Transverse colon (tissue), 4 donors: ENCODE measurements around the gene DYNC1LI1. TPM values are rescaled to one million over a fixed set of nuclear protein-coding genes. Genes with fewer than 3 reads are reported as not detected.

ENCODE experiments used
- DNase-seq: peaks from one replicate; pipeline ENCODE4 v3.0.0-alpha.2; 2019
- H3K27ac ChIP-seq, 4 donors: fragments of 200-600 bp; sonication (generic); 2 replicates each; pipeline ENCODE4 v1.5.1; 2016 to 2018; ENCODE audit warnings: inconsistent platforms in 4 of 4
- H3K27me3 ChIP-seq: fragments of 200-600 bp; sonication (generic); 2 replicates; pipeline ENCODE4 v1.5.1; 2017; ENCODE audit warnings: inconsistent platforms
- H3K36me3 ChIP-seq, 4 donors: fragments of 200-600 bp; sonication (generic); 2 replicates each; pipeline ENCODE4 v1.5.1; 2017 to 2019; ENCODE audit warnings: inconsistent platforms in 4 of 4
- H3K4me1 ChIP-seq, 4 donors: fragments of 200-600 bp; sonication (generic); 2 replicates each; pipeline ENCODE4 v1.5.1; 2017 to 2020; ENCODE audit warnings: inconsistent platforms in 4 of 4
- H3K4me3 ChIP-seq, 4 donors: fragments of 200-600 bp; sonication (generic); 1 replicate in 1 of 4; 2 replicates in 3 of 4; pipeline versions ENCODE4 v1.5.1 to v1.6.1; 2017 to 2019; ENCODE audit warnings: inconsistent platforms in 4 of 4
- H3K9me3 ChIP-seq, 2 donors: fragments of 200-600 bp; sonication (generic); 2 replicates each; pipeline ENCODE4 v1.5.1; 2017 to 2019; ENCODE audit warnings: inconsistent platforms in 2 of 2
- EP300 ChIP-seq: sonication (generic); formaldehyde crosslinking; IDR thresholded peaks from one replicate; pipeline ENCODE4 v1.6.1; 2017; ENCODE audit warnings: antibody characterized with exemption, low read depth
- POLR2A ChIP-seq: fragments of 450-650 bp; IDR thresholded peaks from one replicate; pipeline ENCODE4 v1.6.1; 2016; ENCODE audit warnings: antibody characterized with exemption, mild to moderate bottlenecking, moderate library complexity
- POLR2AphosphoS5 ChIP-seq, 3 donors: sonication (generic); formaldehyde crosslinking; IDR thresholded peaks; one replicate each; pipeline ENCODE4 v1.6.1; 2016; ENCODE audit warnings: antibody characterized with exemption in 3 of 3
- WGBS, 2 donors: methylation state at CpG; one replicate each; pipeline ENCODE4 v1.1.5; 2018; ENCODE audit warnings: low coverage in 1 of 2; 5-methylcytosine and 5-hydroxymethylcytosine counted together
- in situ Hi-C, 4 donors: fragments of 200-750 bp; cut with MboI; loops; one replicate each; pipeline versions ENCODE4 v1.15.0 to v1.15.1; 2017; ENCODE audit warnings: low sequenced_read_pairs in 3 of 4, low pct_ligation_motif_present in 1 of 4, low pct_unique_long_range_greater_than_20kb in 1 of 4
- intact Hi-C: fragments of 100-400 bp; cut with DNase I; formaldehyde crosslinking; loops from one replicate; pipeline ENCODE4 v1.15.1; 2023; ENCODE audit warnings: low total_unique reads
- total RNA-seq, 4 donors: library from RNA; depleted of rRNA; stranded (reverse); fragments of >200 nt; gene quantifications; one replicate each; pipeline ENCODE4 v1.1.0, GENCODE V29; 2016
- TF ChIP-seq, protein P1 (sequence below), 5 experiments: fragments of 200-600 bp in 3 of 5; fragments of 450-650 bp in 2 of 5; sonication (generic) in 3 of 5; IDR thresholded peaks; 1 replicate in 2 of 5; 2 replicates in 3 of 5; pipeline ENCODE4 v1.5.1; 2016 to 2017; ENCODE audit warnings: antibody characterized with exemption in 5 of 5, inconsistent platforms in 3 of 5, mild to moderate bottlenecking in 2 of 5, moderate library complexity in 1 of 5

Gene DYNC1LI1
- total RNA-seq, 4 donors from 2014 or later, result 2.4 to 25.9 (median 12.1) TPM

DNA sequence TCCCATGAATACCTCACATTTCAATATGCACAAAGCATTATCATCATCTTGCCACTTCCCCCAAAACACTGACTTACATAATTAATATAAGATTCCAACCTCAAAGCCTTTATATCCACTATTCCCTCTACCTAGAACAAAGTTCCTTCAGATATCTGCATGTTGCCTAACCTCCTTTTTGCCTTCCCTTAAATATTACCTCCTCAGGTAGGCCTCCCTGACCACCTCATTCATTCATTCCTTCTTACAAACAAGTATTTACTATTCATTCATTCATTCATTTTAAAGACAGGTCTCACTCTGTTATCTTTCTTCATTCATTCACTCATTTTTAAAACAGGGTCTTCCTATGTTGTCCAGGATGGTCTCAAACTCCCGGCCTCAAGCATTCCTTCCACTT lies 18.6 kb downstream of the DYNC1LI1 start:
- no peak for DNase-seq
- 96 to 100% methylated on average over 1 of the region's 1 CpG for WGBS, 2 donors
- H3K4me3 ChIP-seq, result no peak overlapping the region
- H3K9me3 ChIP-seq, result no peaks in the 10 kb centered on the region
- H3K36me3 ChIP-seq, result no peaks in the 10 kb centered on the region
- no peak overlapping the region for H3K27ac ChIP-seq
- TF ChIP-seq POLR2AphosphoS5 (IDR thresholded peaks at IDR 0.05) (no peak), EP300 (no peak), POLR2A (no peak)
- TF ChIP-seq, protein P1, sequence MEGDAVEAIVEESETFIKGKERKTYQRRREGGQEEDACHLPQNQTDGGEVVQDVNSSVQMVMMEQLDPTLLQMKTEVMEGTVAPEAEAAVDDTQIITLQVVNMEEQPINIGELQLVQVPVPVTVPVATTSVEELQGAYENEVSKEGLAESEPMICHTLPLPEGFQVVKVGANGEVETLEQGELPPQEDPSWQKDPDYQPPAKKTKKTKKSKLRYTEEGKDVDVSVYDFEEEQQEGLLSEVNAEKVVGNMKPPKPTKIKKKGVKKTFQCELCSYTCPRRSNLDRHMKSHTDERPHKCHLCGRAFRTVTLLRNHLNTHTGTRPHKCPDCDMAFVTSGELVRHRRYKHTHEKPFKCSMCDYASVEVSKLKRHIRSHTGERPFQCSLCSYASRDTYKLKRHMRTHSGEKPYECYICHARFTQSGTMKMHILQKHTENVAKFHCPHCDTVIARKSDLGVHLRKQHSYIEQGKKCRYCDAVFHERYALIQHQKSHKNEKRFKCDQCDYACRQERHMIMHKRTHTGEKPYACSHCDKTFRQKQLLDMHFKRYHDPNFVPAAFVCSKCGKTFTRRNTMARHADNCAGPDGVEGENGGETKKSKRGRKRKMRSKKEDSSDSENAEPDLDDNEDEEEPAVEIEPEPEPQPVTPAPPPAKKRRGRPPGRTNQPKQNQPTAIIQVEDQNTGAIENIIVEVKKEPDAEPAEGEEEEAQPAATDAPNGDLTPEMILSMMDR (IDR thresholded peaks at IDR 0.05), result no peak
- H3K4me1 ChIP-seq, result no peaks in the 10 kb centered on the region
- no peaks in the 10 kb centered on the region for H3K27me3 ChIP-seq
- intact Hi-C loops (no loop called here), in situ Hi-C loops (no loop called here)

DNA sequence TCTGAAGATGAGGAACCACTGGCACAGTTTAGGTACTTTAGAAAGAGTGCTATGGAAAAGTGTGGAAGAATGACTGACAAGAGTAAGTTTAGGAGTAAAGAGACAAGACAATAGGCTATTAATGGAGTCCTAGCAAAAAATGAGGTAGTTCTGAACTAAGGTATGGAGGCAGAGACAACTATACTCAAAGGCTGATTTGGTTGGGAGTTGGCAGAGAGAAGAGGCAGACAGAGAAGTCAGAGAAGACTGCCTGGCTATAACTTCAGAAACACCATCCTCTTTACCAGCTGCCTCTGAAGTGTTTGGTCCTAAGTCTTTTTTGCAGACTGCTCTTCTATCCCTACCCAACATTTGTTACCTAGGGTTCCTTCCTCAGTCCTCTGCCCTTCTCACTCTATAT lies 19.2 kb downstream of the DYNC1LI1 start:
- H3K27ac ChIP-seq, result no peak overlapping the region
- intact Hi-C loops (no loop called here), in situ Hi-C loops (no loop called here)
- H3K36me3 ChIP-seq, result no peaks in the 10 kb centered on the region
- H3K4me3 ChIP-seq, result no peak overlapping the region
- no peaks in the 10 kb centered on the region for H3K27me3 ChIP-seq
- DNase-seq, result no peak
- H3K9me3 ChIP-seq, result no peaks in the 10 kb centered on the region
- H3K4me1 ChIP-seq, result no peaks in the 10 kb centered on the region
- TF ChIP-seq POLR2A (no peak), POLR2AphosphoS5 (IDR thresholded peaks at IDR 0.05) (no peak), EP300 (no peak)
- TF ChIP-seq, protein P1 (IDR thresholded peaks at IDR 0.05), result no peak

DNA sequence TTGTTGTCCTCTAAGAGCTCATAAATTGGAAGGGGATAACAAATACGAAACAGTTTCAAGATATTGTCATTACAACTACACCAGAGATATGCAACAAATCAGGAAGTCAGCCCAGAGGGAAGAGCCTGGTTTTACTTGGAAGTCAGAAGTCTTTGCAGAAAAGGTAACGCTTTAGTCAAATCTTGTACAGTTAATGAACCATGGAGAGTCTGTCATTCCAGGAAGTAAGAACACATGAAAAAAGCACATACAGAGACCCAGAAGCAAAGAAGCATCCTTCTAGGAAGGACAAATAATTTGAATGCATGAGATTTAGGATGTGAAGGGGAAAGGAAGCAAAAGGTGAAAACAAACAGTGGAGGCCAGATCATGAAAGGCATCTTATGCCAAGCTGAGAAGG lies 19.6 kb downstream of the DYNC1LI1 start:
- Histone ChIP-seq H3K27ac (no peak overlapping the region), H3K36me3 (no peaks in the 10 kb centered on the region), H3K9me3 (no peaks in the 10 kb centered on the region), H3K4me1 (no peaks in the 10 kb centered on the region), H3K4me3 (no peak overlapping the region), H3K27me3 (no peaks in the 10 kb centered on the region)
- intact Hi-C loops, result no loop called here
- in situ Hi-C loops, result no loop called here
- DNase-seq, result no peak
- WGBS, 2 donors, result 73 to 76% methylated on average over 2 of the region's 2 CpGs
- no peak for TF ChIP-seq EP300
- TF ChIP-seq, protein P1 (IDR thresholded peaks at IDR 0.05), result no peak
- no peak for TF ChIP-seq POLR2AphosphoS5 (IDR thresholded peaks at IDR 0.05)
- no peak for TF ChIP-seq POLR2A

GRCh38 chr3:32545305-32545704 lies 25.4 kb downstream of the DYNC1LI1 start:
- H3K36me3 ChIP-seq, result peaks cover 0 to 14% (median 0%) of the 10 kb centered on the region in 4 donors
- intact Hi-C loops, result no loop called here

More at GRCh38 chr3:32545305-32545704, 25.4 kb downstream of the DYNC1LI1 start:
- TF ChIP-seq EP300 (no peak), POLR2AphosphoS5 (IDR thresholded peaks at IDR 0.05) (no peak)
- TF ChIP-seq, protein P1 (IDR thresholded peaks at IDR 0.05), result no peak
- H3K27me3 ChIP-seq, result no peaks in the 10 kb centered on the region
- H3K9me3 ChIP-seq, result no peaks in the 10 kb centered on the region
- no peak overlapping the region for H3K4me3 ChIP-seq
- DNase-seq, result no peak
- in situ Hi-C loops, result no loop called here
- no peak overlapping the region for H3K27ac ChIP-seq
- H3K4me1 ChIP-seq, result no peaks in the 10 kb centered on the region
